ENCODE results near the gene UBE2M. TPM values are rescaled to one million over a fixed set of nuclear protein-coding genes. Genes with fewer than 3 reads are reported as not detected.

Gene UBE2M
- total RNA-seq, 1 experiment from 2014 or later = 127 TPM

- H3K9ac ChIP-seq (ENCODE audit: extremely low read depth, insufficient read length, low read length) = no peak overlapping the region
- H3K27ac Mint-ChIP-seq = peak overlapping the region in 2 of 3 experiments; percentile 99 to 100; a peak in 1 of 7 replicates
These were observed 21.3 kb downstream of the UBE2M start for GRCh38 chr19:58536852-58537798.

More at GRCh38 chr19:58536852-58537798, 21.3 kb downstream of the UBE2M start:
- Mint-ChIP-seq H3K36me3 (ENCODE audit: insufficient read depth in 1 of 3, low read depth in 3 of 3) (no peaks in the 10 kb centered on the region), H3K27me3 (ENCODE audit: low read depth) (peaks cover 28% of the 10 kb centered on the region), H3K9me3 (no peaks in the 10 kb centered on the region), H3K4me3 (peak overlapping the region in 1 of 2 experiments; percentile 76; a peak in 2 of 5 replicates), H3K4me1 (peaks cover 3 to 9% of the 10 kb centered on the region in 2 experiments)
- no peak overlapping the region for H2AK5ac ChIP-seq (ENCODE audit: insufficient read length, low read length)
- H4K5ac ChIP-seq (ENCODE audit: insufficient read length, low read depth, low read length) = no peak overlapping the region
- H3K4ac ChIP-seq (ENCODE audit: low read depth, low read length) = no peak overlapping the region
- H3K79me1 ChIP-seq (ENCODE audit: insufficient read depth, low read depth, low read length, poor library complexity, severe bottlenecking) = no peaks in the 10 kb centered on the region
- no peak overlapping the region for H3K27ac ChIP-seq (ENCODE audit: insufficient read length, low read depth, low read length)
- H4K8ac ChIP-seq (replicated peaks; ENCODE audit: insufficient read length, low read depth, low read length) = no peak overlapping the region
- H2BK20ac ChIP-seq (ENCODE audit: low read depth, low read length, poor library complexity, severe bottlenecking) = no peak overlapping the region
- H3K27me3 ChIP-seq (ENCODE audit: insufficient read depth, low read length) = no peaks in the 10 kb centered on the region; the same call in 1 of the 2 replicates
- no peak overlapping the region for H2BK15ac ChIP-seq (ENCODE audit: low read depth, low read length)
- no peak overlapping the region for H2BK12ac ChIP-seq (ENCODE audit: insufficient read length, low read depth, low read length)
- no peak overlapping the region for H2BK120ac ChIP-seq (ENCODE audit: low read depth, low read length, poor library complexity, severe bottlenecking)
- no peaks in the 10 kb centered on the region for H3K79me2 ChIP-seq (ENCODE audit: insufficient read depth, low read length)
- no peaks in the 10 kb centered on the region for H3K9me3 ChIP-seq (ENCODE audit: control insufficient read depth, low read depth, low read length)
- no peak overlapping the region for H3K23ac ChIP-seq (ENCODE audit: insufficient read length, low read depth, low read length)
- H3T11ph ChIP-seq (ENCODE audit: low read length) = no peak overlapping the region
- peaks cover 2% of the 10 kb centered on the region for H3K23me2 ChIP-seq (ENCODE audit: insufficient read length, low read depth, low read length, poor library complexity, severe bottlenecking)
- no CpG with 5 or more reads among the region's 8 CpGs for WGBS (ENCODE audit: extremely low coverage, insufficient read length, low lambda C conversion rate)
- H2AFZ ChIP-seq (ENCODE audit: low read length) = no peak overlapping the region
- no peak for DNase-seq
- H4K91ac ChIP-seq (ENCODE audit: insufficient read length, low read depth, low read length) = no peak overlapping the region
- no peak overlapping the region for H3K56ac ChIP-seq (ENCODE audit: insufficient read length, low read depth, low read length)
- no peak overlapping the region for H2BK5ac ChIP-seq (ENCODE audit: insufficient read length, low read length)
- no peak overlapping the region for H3K4me2 ChIP-seq (ENCODE audit: insufficient read depth, insufficient read length, low read length)
- no peak overlapping the region for H3K14ac ChIP-seq (ENCODE audit: insufficient read depth, low read length)
- peak overlapping the region; percentile 1 for H3K18ac ChIP-seq (ENCODE audit: insufficient read length, low read depth, low read length)
- TF ChIP-seq CTCF (conservative IDR thresholded peaks at IDR 0.05) = no peak
- H4K20me1 ChIP-seq (ENCODE audit: control insufficient read depth, insufficient read depth, insufficient read length) = no peaks in the 10 kb centered on the region
- no peaks in the 10 kb centered on the region; the same call in 1 of the 2 replicates for H3K4me1 ChIP-seq (ENCODE audit: insufficient read depth, low read length)

Measured in H9 (cell line).